Measurements from ENCODE around the gene TTLL13. TPM values are rescaled to one million over a fixed set of nuclear protein-coding genes. Genes with fewer than 3 reads are reported as not detected.
A peak's percentile ranks its signal among the peaks of the same experiment; 100 is the strongest.

Gene TTLL13
- total and polyA plus RNA-seq, 9 of the 15 experiments (the other 6 are each of a cell fraction or from before 2014, with no cell fraction given), result 0.05 to 0.24 (median 0.11) TPM; not detected in 1

DNA sequence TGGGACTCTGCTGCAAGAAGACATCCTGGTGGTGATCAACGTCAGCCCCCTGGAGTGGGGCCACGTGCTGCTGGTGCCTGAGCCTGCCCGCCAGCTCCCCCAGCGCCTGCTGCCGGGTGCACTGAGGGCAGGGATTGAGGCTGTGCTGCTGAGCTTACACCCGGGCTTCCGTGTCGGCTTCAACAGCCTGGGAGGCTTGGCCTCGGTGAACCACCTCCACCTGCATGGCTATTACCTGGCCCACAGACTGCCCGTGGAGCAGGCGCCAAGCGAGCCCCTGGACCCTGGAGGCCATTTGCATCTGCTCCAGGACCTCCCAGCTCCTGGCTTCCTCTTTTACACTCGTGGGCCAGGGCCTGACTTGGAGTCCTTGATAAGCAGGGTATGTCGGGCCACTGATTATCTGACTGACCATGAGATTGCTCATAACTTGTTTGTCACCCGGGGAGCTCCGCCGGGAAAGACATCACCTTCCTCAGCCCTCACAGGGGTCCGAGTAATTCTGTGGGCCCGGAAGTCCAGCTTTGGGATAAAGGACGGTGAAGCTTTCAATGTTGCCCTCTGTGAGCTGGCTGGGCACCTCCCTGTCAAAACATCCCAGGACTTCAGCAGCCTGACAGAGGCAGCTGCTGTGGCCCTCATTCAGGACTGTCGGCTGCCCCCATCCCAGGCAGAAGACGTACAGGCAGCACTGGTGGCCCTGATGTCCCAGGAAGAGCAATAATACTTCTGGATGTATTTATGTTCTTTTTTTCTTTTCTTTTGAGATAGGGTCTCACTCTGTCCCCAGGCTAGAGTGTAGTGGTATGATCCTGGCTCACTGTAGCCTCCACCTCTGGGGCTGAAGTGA lies 7.8 kb upstream of the TTLL13 start (continued):
- TF ChIP-seq GATAD2B (IDR thresholded peaks at IDR 0.05; ENCODE audit: borderline replicate concordance), result peak; percentile 40; the same call in 1 of the 2 replicates
- peak; percentile 55; the same call in 1 of the 2 replicates for TF ChIP-seq CTBP1 (IDR thresholded peaks at IDR 0.05; ENCODE audit: borderline replicate concordance)
- TF ChIP-seq JUND (IDR thresholded peaks at IDR 0.05; ENCODE audit: borderline replicate concordance, low read depth, low read length), result peak; percentile 57; the same call in 1 of the 2 replicates
- TF ChIP-seq JUND (tag; IDR thresholded peaks at IDR 0.05; ENCODE audit: borderline replicate concordance, low read depth, low read length), result peak; percentile 43; the same call in 1 of the 3 replicates
- no peak for TF ChIP-seq POLR2H (tag; IDR thresholded peaks at IDR 0.05; ENCODE audit: low read depth)
- TF ChIP-seq MTA3 (IDR thresholded peaks at IDR 0.05; ENCODE audit: borderline replicate concordance), result 0 out of 2 replicates have a peak, but pooled peaks have one; percentile 76
- no peak for TF ChIP-seq ZNF561 (CRISPR knock-in tag; conservative IDR thresholded peaks at IDR 0.05)
- TF ChIP-seq TEAD4 (IDR thresholded peaks at IDR 0.05; ENCODE audit: low read length), result peak; percentile 78
- no peak for TF ChIP-seq TEAD4 (CRISPR knock-in tag; IDR thresholded peaks at IDR 0.05; ENCODE audit: borderline replicate concordance)
- TF ChIP-seq NR2F6 (CRISPR knock-in tag; IDR thresholded peaks at IDR 0.05), result no peak
- TF ChIP-seq ZNF766 (CRISPR knock-in tag; conservative IDR thresholded peaks at IDR 0.05), result peak; percentile 41; the same call in 1 of the 2 replicates
- TF ChIP-seq, protein P1, sequence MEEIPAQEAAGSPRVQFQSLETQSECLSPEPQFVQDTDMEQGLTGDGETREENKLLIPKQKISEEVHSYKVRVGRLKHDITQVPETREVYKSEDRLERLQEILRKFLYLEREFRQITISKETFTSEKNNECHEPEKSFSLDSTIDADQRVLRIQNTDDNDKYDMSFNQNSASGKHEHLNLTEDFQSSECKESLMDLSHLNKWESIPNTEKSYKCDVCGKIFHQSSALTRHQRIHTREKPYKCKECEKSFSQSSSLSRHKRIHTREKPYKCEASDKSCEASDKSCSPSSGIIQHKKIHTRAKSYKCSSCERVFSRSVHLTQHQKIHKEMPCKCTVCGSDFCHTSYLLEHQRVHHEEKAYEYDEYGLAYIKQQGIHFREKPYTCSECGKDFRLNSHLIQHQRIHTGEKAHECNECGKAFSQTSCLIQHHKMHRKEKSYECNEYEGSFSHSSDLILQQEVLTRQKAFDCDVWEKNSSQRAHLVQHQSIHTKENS (CRISPR knock-in tag; IDR thresholded peaks at IDR 0.05), result no peak
- TF ChIP-seq, protein P2, sequence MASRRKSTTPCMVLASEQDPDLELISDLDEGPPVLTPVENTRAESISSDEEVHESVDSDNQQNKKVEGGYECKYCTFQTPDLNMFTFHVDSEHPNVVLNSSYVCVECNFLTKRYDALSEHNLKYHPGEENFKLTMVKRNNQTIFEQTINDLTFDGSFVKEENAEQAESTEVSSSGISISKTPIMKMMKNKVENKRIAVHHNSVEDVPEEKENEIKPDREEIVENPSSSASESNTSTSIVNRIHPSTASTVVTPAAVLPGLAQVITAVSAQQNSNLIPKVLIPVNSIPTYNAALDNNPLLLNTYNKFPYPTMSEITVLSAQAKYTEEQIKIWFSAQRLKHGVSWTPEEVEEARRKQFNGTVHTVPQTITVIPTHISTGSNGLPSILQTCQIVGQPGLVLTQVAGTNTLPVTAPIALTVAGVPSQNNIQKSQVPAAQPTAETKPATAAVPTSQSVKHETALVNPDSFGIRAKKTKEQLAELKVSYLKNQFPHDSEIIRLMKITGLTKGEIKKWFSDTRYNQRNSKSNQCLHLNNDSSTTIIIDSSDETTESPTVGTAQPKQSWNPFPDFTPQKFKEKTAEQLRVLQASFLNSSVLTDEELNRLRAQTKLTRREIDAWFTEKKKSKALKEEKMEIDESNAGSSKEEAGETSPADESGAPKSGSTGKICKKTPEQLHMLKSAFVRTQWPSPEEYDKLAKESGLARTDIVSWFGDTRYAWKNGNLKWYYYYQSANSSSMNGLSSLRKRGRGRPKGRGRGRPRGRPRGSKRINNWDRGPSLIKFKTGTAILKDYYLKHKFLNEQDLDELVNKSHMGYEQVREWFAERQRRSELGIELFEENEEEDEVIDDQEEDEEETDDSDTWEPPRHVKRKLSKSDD (conservative IDR thresholded peaks at IDR 0.05; ENCODE audit: low read length), result no peak
- TF ChIP-seq ELF2 (CRISPR knock-in tag; IDR thresholded peaks at IDR 0.05), result no peak
- TF ChIP-seq C11orf30 (IDR thresholded peaks at IDR 0.05; ENCODE audit: low read depth), result no peak
- no peak for TF ChIP-seq KDM2B (CRISPR knock-in tag; IDR thresholded peaks at IDR 0.05)
- TF ChIP-seq SRSF7 (optimal IDR thresholded peaks at IDR 0.05; ENCODE audit: low read depth, low read length), result no peak
- TF ChIP-seq, protein P3, sequence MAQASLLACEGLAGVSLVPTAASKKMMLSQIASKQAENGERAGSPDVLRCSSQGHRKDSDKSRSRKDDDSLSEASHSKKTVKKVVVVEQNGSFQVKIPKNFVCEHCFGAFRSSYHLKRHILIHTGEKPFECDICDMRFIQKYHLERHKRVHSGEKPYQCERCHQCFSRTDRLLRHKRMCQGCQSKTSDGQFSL (CRISPR knock-in tag; IDR thresholded peaks at IDR 0.05), result peak; percentile 54; the same call in 1 of the 2 replicates
- TF ChIP-seq, protein P3 (tag; IDR thresholded peaks at IDR 0.05), result no peak
- TF ChIP-seq ZNF431 (CRISPR knock-in tag; IDR thresholded peaks at IDR 0.05), result no peak
- TF ChIP-seq ZNF316 (IDR thresholded peaks at IDR 0.05), result no peak

Measured in K562 (cell line).